ENCODE results near the gene GJD4. TPM values are rescaled to one million over a fixed set of nuclear protein-coding genes. Genes with fewer than 3 reads are reported as not detected.

Gene GJD4
- total RNA-seq, 6 experiments from 2014 or later: not detected

- H3K4me1 ChIP-seq: peaks cover 0 to 12% (median 4%) of the 10 kb centered on the region in 4 donors
- DNase-seq (no peak), ATAC-seq (peak in 2 of 4 donors; percentile 12 to 33)
- TF ChIP-seq POLR2A (IDR thresholded peaks at IDR 0.05) (no peak), CTCF (IDR thresholded peaks at IDR 0.05) (no peak)
- peak overlapping the region; percentile 72 to 91 (median 80) for H3K4me3 ChIP-seq
- H3K9me3 ChIP-seq: no peaks in the 10 kb centered on the region
- H3K36me3 ChIP-seq: no peaks in the 10 kb centered on the region
- WGBS (ENCODE audit: insufficient coverage, low coverage, low lambda C conversion rate, missing lambda C conversion rate): no CpG with 5 or more reads among the region's 54 CpGs
- no peaks in the 10 kb centered on the region for H3K27me3 ChIP-seq
- intact Hi-C loops (cut with DNase I): no loop called here
- H3K27ac ChIP-seq: peak overlapping the region; percentile 66 to 85 (median 69)
Observed at GRCh38 chr10:35641676-35642034, 36.5 kb downstream of the GJD4 start.

GRCh38 chr10:35642035-35642792 lies 37.1 kb downstream of the GJD4 start, which contains the start of gene FZD8:
Gene FZD8 (minus strand): TSS chr10:35642296. CDS start chr10:35641429, 867 bp downstream.
- WGBS (ENCODE audit: insufficient coverage, low coverage, low lambda C conversion rate, missing lambda C conversion rate): 0% methylated on average over 7 of the region's 80 CpGs
- no peaks in the 10 kb centered on the region for H3K36me3 ChIP-seq
- TF ChIP-seq CTCF (IDR thresholded peaks at IDR 0.05) (peak in 1 of 4 donors; percentile 2), POLR2A (IDR thresholded peaks at IDR 0.05) (peak; percentile 95)
- peaks cover 0 to 12% (median 4%) of the 10 kb centered on the region in 4 donors for H3K4me1 ChIP-seq
- DNase-seq (peak; percentile 94 to 96 (median 95)), ATAC-seq (peak; percentile 90 to 94 (median 90))
- H3K9me3 ChIP-seq: no peaks in the 10 kb centered on the region
- intact Hi-C loops (cut with DNase I): no loop called here
- peak within 1 kb of the TSS; percentile 66 to 85 (median 69) for H3K27ac ChIP-seq
- no peaks in the 10 kb centered on the region for H3K27me3 ChIP-seq
- H3K4me3 ChIP-seq: peak within 1 kb of the TSS; percentile 72 to 91 (median 80)

- intact Hi-C loops (cut with DNase I): no loop called here
- Histone ChIP-seq H3K9me3 (no peaks in the 10 kb centered on the region), H3K4me3 (peak overlapping the region; percentile 72 to 91 (median 80)), H3K4me1 (peaks cover 0 to 12% (median 4%) of the 10 kb centered on the region in 4 donors), H3K27ac (no peak overlapping the region), H3K36me3 (no peaks in the 10 kb centered on the region), H3K27me3 (no peaks in the 10 kb centered on the region)
- DNase-seq (no peak), ATAC-seq (no peak)
- TF ChIP-seq CTCF (IDR thresholded peaks at IDR 0.05): no peak
- TF ChIP-seq POLR2A (IDR thresholded peaks at IDR 0.05): no peak
- 0% methylated on average over 9 of the region's 17 CpGs for WGBS (ENCODE audit: insufficient coverage, low coverage, low lambda C conversion rate, missing lambda C conversion rate)
Observed at GRCh38 chr10:35642793-35643114, 37.6 kb downstream of the GJD4 start.

- H3K9me3 ChIP-seq: no peaks in the 10 kb centered on the region
- DNase-seq (peak; percentile 70 to 81 (median 79)), ATAC-seq (peak; percentile 25 to 38 (median 31))
- TF ChIP-seq CTCF (IDR thresholded peaks at IDR 0.05) (peak in 1 of 4 donors; percentile 7), POLR2A (IDR thresholded peaks at IDR 0.05) (no peak)
- no peaks in the 10 kb centered on the region for H3K36me3 ChIP-seq
- H3K27ac ChIP-seq: peak overlapping the region in 1 of 3 donors; percentile 9
- H3K27me3 ChIP-seq: no peaks in the 10 kb centered on the region
- WGBS (ENCODE audit: insufficient coverage, low coverage, low lambda C conversion rate, missing lambda C conversion rate): 0% methylated on average over 22 of the region's 42 CpGs
- H3K4me1 ChIP-seq: peaks cover 0 to 12% (median 4%) of the 10 kb centered on the region in 4 donors
- H3K4me3 ChIP-seq: peak overlapping the region; percentile 72 to 91 (median 80)
- intact Hi-C loops (cut with DNase I): no loop called here
Observed at GRCh38 chr10:35643151-35644049, 38.3 kb downstream of the GJD4 start.

All from right lobe of liver (tissue), 6 donors.